H1 (cell line): ENCODE results near the gene TNS1. TPM values are rescaled to one million over a fixed set of nuclear protein-coding genes. Genes with fewer than 3 reads are reported as not detected.

Experiments used
- CTCF ChIA-PET: fragments of 300-600 bp; sonication (Branson Sonifier 250); formaldehyde crosslinking; loops from one replicate; lab custom pipeline; 2021; ENCODE audit not compliant: partially characterized antibody; lab: Charles Lee
- POLR2A ChIA-PET: fragments of 300-600 bp; sonication (Branson Sonifier 250); formaldehyde crosslinking; loops from one replicate; lab custom pipeline; 2021; ENCODE audit warnings: inconsistent platforms; ENCODE audit not compliant: partially characterized antibody; lab: Charles Lee
- DNase-seq, 2 experiments: peaks; one replicate each; pipeline versions ENCODE4 v3.0.0 to v3.0.0-alpha.2; 2010 to 2022; ENCODE audit warnings: low spot score in 2 of 2, low read depth in 1 of 2, mixed read lengths in 1 of 2
- FAIRE-seq: peaks from 2 replicates; lab custom pipeline; 2011; peaks lifted over from hg19 to GRCh38; lab: Jason Lieb, UNC
- H2AFZ ChIP-seq: 2 replicates; pipeline ENCODE4 v1.8.1; 2012; ENCODE audit warnings: low read length, inconsistent platforms
- H2AK5ac ChIP-seq: 2 replicates; pipeline ENCODE4 v1.6.1; 2013; ENCODE audit warnings: low read depth, low read length
- H2BK120ac ChIP-seq: replicated peaks from 2 replicates; pipeline ENCODE3; 2013; ENCODE audit warnings: low read depth, low read length, inconsistent platforms
- H2BK12ac ChIP-seq: 2 replicates; pipeline ENCODE4 v1.6.1; 2013; ENCODE audit warnings: low read depth, low read length
- H2BK15ac ChIP-seq: 2 replicates; pipeline ENCODE4 v1.6.1; 2013; ENCODE audit warnings: low read length
- H2BK20ac ChIP-seq: 2 replicates; pipeline ENCODE4 v1.6.1; 2013; ENCODE audit warnings: low read length
- H2BK5ac ChIP-seq: 2 replicates; pipeline ENCODE4 v1.6.1; 2013; ENCODE audit warnings: low read depth, low read length
- H3K14ac ChIP-seq: 2 replicates; pipeline ENCODE4 v1.6.1; 2013; ENCODE audit warnings: inconsistent platforms; ENCODE audit not compliant: insufficient read length
- H3K18ac ChIP-seq: 2 replicates; pipeline ENCODE4 v1.6.1; 2013; ENCODE audit warnings: low read length; ENCODE audit errors: extremely low read depth
- H3K23ac ChIP-seq: 2 replicates; pipeline ENCODE4 v1.6.1; 2013; ENCODE audit warnings: inconsistent platforms; ENCODE audit not compliant: insufficient read length
- H3K23me2 ChIP-seq: 2 replicates; pipeline ENCODE4 v1.6.1; 2013; ENCODE audit warnings: low read depth, low read length
- H3K27ac ChIP-seq: 2 replicates; pipeline ENCODE4 v1.6.1; 2011; ENCODE audit warnings: low read depth, low read length, inconsistent platforms
- H3K27me3 ChIP-seq, 4 experiments: replicated peaks in 1 of 4; 1 replicate in 1 of 4; 2 replicates in 3 of 4; pipeline versions ENCODE4 v1.6.1 to v1.8.1; 2011 to 2013; ENCODE audit warnings: low read length in 3 of 4, mild to moderate bottlenecking in 3 of 4, inconsistent platforms in 2 of 4, mixed read lengths in 2 of 4, moderate library complexity in 1 of 4; ENCODE audit not compliant: control insufficient read depth in 3 of 4, insufficient read depth in 3 of 4; ENCODE audit errors: extremely low read depth in 1 of 4
- H3K36me3 ChIP-seq, 4 experiments: 2 replicates each; pipeline versions ENCODE4 v1.6.1 to v1.8.1; 2011 to 2013; ENCODE audit warnings: mild to moderate bottlenecking in 4 of 4, low read length in 3 of 4, moderate library complexity in 2 of 4, control low read depth in 1 of 4, inconsistent platforms in 1 of 4; ENCODE audit not compliant: insufficient read depth in 4 of 4, control insufficient read depth in 2 of 4
- H3K4ac ChIP-seq: replicated peaks from 2 replicates; pipeline ENCODE3; 2013; ENCODE audit warnings: low read length, low read depth, mixed read lengths, inconsistent platforms; ENCODE audit not compliant: insufficient read length
- H3K4me1 ChIP-seq, 4 experiments: replicated peaks in 1 of 4; 1 replicate in 1 of 4; 2 replicates in 3 of 4; pipeline versions ENCODE4 v1.6.1 to v1.8.1; 2011 to 2013; ENCODE audit warnings: low read length in 3 of 4, inconsistent platforms in 2 of 4, mixed read lengths in 1 of 4; ENCODE audit not compliant: insufficient read depth in 4 of 4, control insufficient read depth in 3 of 4
- H3K4me2 ChIP-seq, 2 experiments: 2 replicates each; pipeline versions ENCODE4 v1.6.1 to v1.8.1; 2011 to 2013; ENCODE audit warnings: low read depth in 2 of 2, low read length in 2 of 2, control low read depth in 1 of 2, inconsistent platforms in 1 of 2, mild to moderate bottlenecking in 1 of 2; ENCODE audit not compliant: insufficient read depth in 1 of 2
- H3K4me3 ChIP-seq, 4 experiments: fragments of 200-600, 300-600 bp in 1 of 4; sonication (generic), shearing (Covaris generic), sonication (Bioruptor Twin) in 1 of 4; 2 replicates each; pipeline versions ENCODE4 v1.5.1 to v1.8.1; 2011 to 2016; ENCODE audit warnings: low read length in 4 of 4, low read depth in 3 of 4, control low read depth in 2 of 4, inconsistent platforms in 2 of 4, mild to moderate bottlenecking in 2 of 4, mixed read lengths in 1 of 4, moderate library complexity in 1 of 4; ENCODE audit not compliant: insufficient read depth in 2 of 4; ENCODE audit errors: extremely low read depth in 1 of 4
- H3K56ac ChIP-seq: replicated peaks from 2 replicates; pipeline ENCODE3; 2013; ENCODE audit warnings: low read depth, mild to moderate bottlenecking, mixed read lengths, low read length, inconsistent platforms; ENCODE audit not compliant: insufficient read length
- H3K79me1 ChIP-seq: 2 replicates; pipeline ENCODE4 v1.6.1; 2013; ENCODE audit warnings: low read depth, low read length, control low read depth
- H3K79me2 ChIP-seq, 2 experiments: 2 replicates each; pipeline versions ENCODE4 v1.6.1 to v1.8.1; 2012 to 2013; ENCODE audit warnings: low read length in 2 of 2, mild to moderate bottlenecking in 2 of 2, inconsistent platforms in 1 of 2; ENCODE audit not compliant: insufficient read depth in 2 of 2, control insufficient read depth in 1 of 2
- H3K9ac ChIP-seq, 4 experiments: replicated peaks in 1 of 4; 1 replicate in 1 of 4; 2 replicates in 3 of 4; pipeline versions ENCODE4 v1.6.1 to v1.8.1; 2011 to 2013; ENCODE audit warnings: low read depth in 3 of 4, low read length in 3 of 4, control low read depth in 2 of 4, mild to moderate bottlenecking in 2 of 4, moderate library complexity in 2 of 4, inconsistent platforms in 1 of 4; ENCODE audit errors: extremely low read depth in 1 of 4
- H3K9me3 ChIP-seq, 2 experiments: 2 replicates each; pipeline versions ENCODE4 v1.6.1 to v1.8.1; 2012 to 2013; ENCODE audit warnings: mild to moderate bottlenecking in 2 of 2, moderate library complexity in 2 of 2, control low read depth in 1 of 2, inconsistent platforms in 1 of 2, low read depth in 1 of 2, low read length in 1 of 2, mixed read lengths in 1 of 2; ENCODE audit not compliant: insufficient read depth in 2 of 2
- H4K20me1 ChIP-seq, 2 experiments: replicated peaks in 1 of 2; 2 replicates each; pipeline versions ENCODE3 to v1.8.1; 2011 to 2013; ENCODE audit warnings: inconsistent platforms in 2 of 2, low read length in 2 of 2, mild to moderate bottlenecking in 1 of 2; ENCODE audit not compliant: insufficient read depth in 2 of 2, control insufficient read depth in 1 of 2
- H4K5ac ChIP-seq: 2 replicates; pipeline ENCODE4 v1.6.1; 2013; ENCODE audit warnings: low read length, low read depth, mixed read lengths, inconsistent platforms; ENCODE audit not compliant: insufficient read length
- H4K8ac ChIP-seq: 2 replicates; pipeline ENCODE4 v1.8.0; 2013; ENCODE audit warnings: mild to moderate bottlenecking, moderate library complexity, low read length, inconsistent platforms; ENCODE audit not compliant: insufficient read depth; ENCODE audit errors: extremely low read depth
- H4K91ac ChIP-seq: replicated peaks from 2 replicates; pipeline ENCODE3; 2013; ENCODE audit warnings: low read length, mixed read lengths, inconsistent platforms; ENCODE audit not compliant: insufficient read length
- CBX8 ChIP-seq: fragments of 300-800, 300-1000 bp; sonication (generic); IDR thresholded peaks from 2 replicates; pipeline ENCODE4 v1.7.1; 2016; ENCODE audit warnings: low read depth, low read length, borderline replicate concordance
- GABPA ChIP-seq: IDR thresholded peaks from 2 replicates; pipeline ENCODE4 v1.6.1; 2011; ENCODE audit warnings: mild to moderate bottlenecking, low read length, moderate library complexity, borderline replicate concordance; ENCODE audit not compliant: insufficient read depth
- SIX5 ChIP-seq: IDR thresholded peaks from 2 replicates; pipeline ENCODE4 v1.6.1; 2011; ENCODE audit warnings: mild to moderate bottlenecking, low read depth, low read length
- TBP ChIP-seq: IDR thresholded peaks from 2 replicates; pipeline ENCODE4 v1.6.1; 2011; ENCODE audit warnings: low read depth, low read length, improper control_type of control experiment
- ZNF274 ChIP-seq: IDR thresholded peaks from 2 replicates; pipeline ENCODE4 v1.7.0; 2012; ENCODE audit warnings: low read length, borderline replicate concordance; ENCODE audit errors: extremely low read depth
- WGBS, 2 experiments: shearing (Covaris generic) in 1 of 2; methylation state at CpG; one replicate each; pipeline versions ENCODE4 v1.1.6 to v1.1.7; 2013 to 2015; ENCODE audit warnings: low lambda C conversion rate in 2 of 2, mixed read lengths in 2 of 2, inconsistent platforms in 1 of 2, low coverage in 1 of 2, missing lambda C conversion rate in 1 of 2; ENCODE audit not compliant: insufficient replicate concordance in 2 of 2, insufficient coverage in 1 of 2, insufficient read length in 1 of 2; ENCODE audit errors: extremely low coverage in 1 of 2, missing lambda C conversion rate in 1 of 2; 5-methylcytosine and 5-hydroxymethylcytosine counted together
- polyA plus RNA-seq, 7 experiments: library from polyadenylated mRNA; depleted of rRNA in 3 of 7; stranded (reverse) in 5 of 7; unstranded in 2 of 7; fragments of >200 nt in 5 of 7; fragments of 200-250 nt in 2 of 7; gene quantifications; 1 replicate in 5 of 7; 2 replicates in 1 of 7; 4 replicates in 1 of 7; pipeline versions ENCODE4 v1.2.1 to v1.2.3, GENCODE V29; 2011 to 2013; ENCODE audit warnings: missing spikeins in 2 of 7, mixed read lengths in 2 of 7
- total RNA-seq: library from RNA; stranded (reverse); fragmentation: NEBNext Ultra II Directional; extraction: Animal tissue kit (Norgen Biotek cat#: 25700); gene quantifications from 2 replicates; pipeline ENCODE4 v1.2.1, GENCODE V29; 2021
- TF ChIP-seq, protein P1 (sequence below): IDR thresholded peaks from 2 replicates; pipeline ENCODE4 v1.6.1; 2011; ENCODE audit warnings: low read depth, mild to moderate bottlenecking, low read length; ENCODE audit not compliant: insufficient read depth

TNS1 gene
- total and polyA plus RNA-seq, 2 of the 8 experiments (the other 6 are each of a cell fraction or from before 2014, with no cell fraction given) = 1.5 to 5.1 TPM

DNA sequence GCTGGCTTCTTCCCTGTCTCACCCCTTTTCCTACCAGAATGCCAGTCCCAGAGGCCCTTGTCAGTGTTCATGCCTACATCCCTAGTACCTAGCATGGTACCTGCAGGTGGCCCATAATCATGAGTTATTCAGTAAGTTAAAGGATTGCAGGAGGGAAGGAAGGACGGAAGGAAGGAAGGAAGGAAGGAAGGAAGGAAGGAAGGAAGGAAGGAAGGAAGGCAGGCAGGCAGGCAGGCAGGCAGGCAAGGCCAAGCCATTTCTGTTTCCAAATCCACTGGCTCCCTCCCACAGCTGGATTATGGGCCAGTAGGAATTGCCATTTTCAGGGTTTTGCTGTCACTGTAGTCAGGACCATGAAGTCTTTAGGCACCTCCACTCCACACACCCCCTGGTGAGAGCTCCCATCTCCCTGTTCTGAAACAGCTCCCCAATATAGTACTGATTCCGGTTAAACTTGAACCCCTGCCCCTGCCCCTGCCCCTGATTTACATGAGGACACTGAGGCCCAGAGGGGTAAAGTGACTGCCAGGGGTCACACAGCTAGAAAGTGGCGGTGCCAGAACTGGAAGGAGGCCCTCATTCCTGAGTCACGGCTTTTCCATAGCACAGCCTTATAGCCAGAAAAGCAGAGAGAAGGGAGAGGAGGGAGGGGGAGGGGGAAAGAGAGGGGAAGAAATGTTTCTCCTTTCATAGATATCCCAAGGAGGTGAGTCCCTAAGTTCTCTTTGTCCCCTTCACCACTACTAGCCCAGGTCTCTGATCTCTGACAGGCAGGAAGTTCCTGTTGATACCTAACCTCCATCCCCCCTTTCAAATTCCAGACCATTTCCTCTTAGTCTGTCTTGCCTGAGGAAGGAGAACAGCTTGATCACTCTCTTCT lies 12.2 kb upstream of the TNS1 start:
- Histone ChIP-seq H3K4me2 (no peak overlapping the region), H3K79me1 (no peaks in the 10 kb centered on the region), H2BK5ac (no peak overlapping the region), H3K9ac (no peak overlapping the region), H3K56ac (no peak overlapping the region), H3K14ac (no peak overlapping the region), H2AFZ (no peak overlapping the region), H3K4me3 (no peak overlapping the region), H3K79me2 (no peaks in the 10 kb centered on the region), H2BK120ac (no peak overlapping the region), H3K23me2 (peaks cover 6% of the 10 kb centered on the region; the same call in 1 of the 2 replicates), H4K91ac (no peak overlapping the region), H3K36me3 (no peaks in the 10 kb centered on the region), H2BK20ac (no peak overlapping the region), H2BK15ac (no peak overlapping the region), H3K27ac (no peak overlapping the region), H3K4ac (no peak overlapping the region), H2BK12ac (no peak overlapping the region), H3K9me3 (no peaks in the 10 kb centered on the region), H3K18ac (no peak overlapping the region), H3K23ac (no peak overlapping the region), H4K8ac (no peak overlapping the region), H3K4me1 (peaks cover 0 to 15% (median 8%) of the 10 kb centered on the region in 4 experiments; a peak in 6 of 7 replicates), H4K5ac (no peak overlapping the region), H2AK5ac (no peak overlapping the region), H4K20me1 (no peaks in the 10 kb centered on the region), H3K27me3 (peaks cover 8 to 20% (median 15%) of the 10 kb centered on the region in 4 experiments)
- POLR2A ChIA-PET = interaction anchor here (0.9 to 1.4 kb wide), 3 partner anchors 9 to 19 kb away, joined by 4 to 5 read pairs (median 4); partner anchors contain the start of gene TNS1
- 83% methylated on average over 3 of the region's 4 CpGs; no CpG with 5 or more reads in 1 of the 2 experiments for WGBS, 2 experiments
- FAIRE-seq (no peak), DNase-seq (no peak)
- TF ChIP-seq ZNF274 (no peak), SIX5 (no peak), CBX8 (no peak), GABPA (no peak), TBP (no peak)
- TF ChIP-seq, protein P1, sequence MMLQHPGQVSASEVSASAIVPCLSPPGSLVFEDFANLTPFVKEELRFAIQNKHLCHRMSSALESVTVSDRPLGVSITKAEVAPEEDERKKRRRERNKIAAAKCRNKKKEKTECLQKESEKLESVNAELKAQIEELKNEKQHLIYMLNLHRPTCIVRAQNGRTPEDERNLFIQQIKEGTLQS = no peak
- CTCF ChIA-PET = interaction anchor here (0.6 to 3.5 kb wide), 10 partner anchors 11 to 859 kb away, joined by 3 to 14 read pairs (median 4); no protein-coding TSS in a partner anchor
